ENCODE results near the gene ANXA3. TPM values are rescaled to one million over a fixed set of nuclear protein-coding genes. Genes with fewer than 3 reads are reported as not detected.

Gene ANXA3
- total RNA-seq, 2 experiments from 2014 or later = 0.49 to 1.0 TPM

DNA sequence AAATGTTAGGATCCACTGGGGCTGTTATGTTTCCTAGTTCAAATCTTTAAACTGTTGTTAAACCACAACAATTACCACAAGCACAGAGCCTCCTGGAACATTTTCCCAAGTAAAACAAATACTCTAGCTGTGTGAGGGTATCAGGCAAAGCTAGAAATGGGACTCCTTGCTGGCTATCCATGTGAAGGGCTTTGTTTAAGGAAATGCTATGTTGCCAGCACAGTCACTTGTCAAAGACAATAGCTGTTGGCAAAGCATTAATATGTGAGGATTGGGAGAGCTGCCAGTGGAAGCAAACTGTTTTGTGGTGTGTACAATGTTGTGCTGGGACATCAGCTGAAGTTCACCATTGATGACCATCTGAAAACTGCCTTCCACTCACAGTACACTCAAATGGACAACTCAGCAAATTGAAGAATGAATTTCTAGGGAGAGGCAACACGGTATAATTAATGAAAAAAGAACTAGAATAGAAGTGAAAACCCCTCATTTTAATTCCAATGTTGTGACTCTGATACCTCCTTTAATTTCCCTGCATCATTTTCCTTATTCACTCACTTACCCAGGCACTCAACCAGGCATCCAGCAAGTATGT lies 100.8 kb downstream of the ANXA3 start:
- H3K27me3 Mint-ChIP-seq = peaks cover 2% of the 10 kb centered on the region
- H3K27ac Mint-ChIP-seq = no peak overlapping the region
- peaks cover 16% of the 10 kb centered on the region for H3K4me1 Mint-ChIP-seq
- ATAC-seq (no peak), DNase-seq (no peak)
- ChIA-PET CTCF (interaction anchor here (0.5 to 1.5 kb wide), 3 partner anchors 14 to 1074 kb away, joined by 3 read pairs; no protein-coding TSS in a partner anchor), POLR2A (interaction anchor here (0.6 kb wide), 1 partner anchor 36 kb away, joined by 3 read pairs; no protein-coding TSS in a partner anchor)
- H3K9me3 Mint-ChIP-seq (ENCODE audit: low read depth) = no peaks in the 10 kb centered on the region
- no peaks in the 10 kb centered on the region for H3K36me3 Mint-ChIP-seq (ENCODE audit: low read depth)
- H3K4me3 Mint-ChIP-seq = no peak overlapping the region
- intact Hi-C loops (cut with DNase I, micrococcal nuclease) = loop anchor here in 1 of 2 experiments (10.0 kb wide), 1 partner anchor 1182 kb away; no protein-coding TSS in a partner anchor

DNA sequence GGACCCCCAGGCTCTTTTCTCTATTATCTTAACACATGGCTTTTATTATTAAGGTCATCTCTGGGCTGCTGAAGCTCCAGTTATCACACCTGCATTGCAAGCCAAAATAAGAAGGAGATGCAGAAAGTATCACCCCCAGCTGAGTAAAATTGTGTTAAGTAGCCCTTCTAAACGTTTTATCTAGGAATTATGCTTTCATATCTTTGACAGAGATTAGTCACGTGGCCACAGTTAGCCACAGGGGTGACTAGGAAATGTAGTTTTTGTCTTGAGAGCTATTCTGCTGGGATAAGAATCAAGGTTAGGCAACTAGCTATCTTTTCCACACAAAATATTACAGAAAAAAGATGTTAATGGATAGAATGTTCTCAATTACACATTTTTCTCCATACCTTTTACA lies 102.1 kb downstream of the ANXA3 start:
- ATAC-seq (no peak), DNase-seq (peak; percentile 8)
- ChIA-PET POLR2A (no interaction called here), CTCF (interaction anchor here (0.6 to 0.9 kb wide), 3 partner anchors 8 to 105 kb away, joined by 3 to 4 read pairs (median 3); no protein-coding TSS in a partner anchor)
- Mint-ChIP-seq H3K9me3 (ENCODE audit: low read depth) (no peaks in the 10 kb centered on the region), H3K27ac (no peak overlapping the region), H3K4me3 (no peak overlapping the region), H3K36me3 (ENCODE audit: low read depth) (no peaks in the 10 kb centered on the region), H3K4me1 (peaks cover 26% of the 10 kb centered on the region), H3K27me3 (peaks cover 2% of the 10 kb centered on the region)
- intact Hi-C loops (cut with DNase I, micrococcal nuclease) = loop anchor here in 1 of 2 experiments (10.0 kb wide), 1 partner anchor 1181 kb away; no protein-coding TSS in a partner anchor

DNA sequence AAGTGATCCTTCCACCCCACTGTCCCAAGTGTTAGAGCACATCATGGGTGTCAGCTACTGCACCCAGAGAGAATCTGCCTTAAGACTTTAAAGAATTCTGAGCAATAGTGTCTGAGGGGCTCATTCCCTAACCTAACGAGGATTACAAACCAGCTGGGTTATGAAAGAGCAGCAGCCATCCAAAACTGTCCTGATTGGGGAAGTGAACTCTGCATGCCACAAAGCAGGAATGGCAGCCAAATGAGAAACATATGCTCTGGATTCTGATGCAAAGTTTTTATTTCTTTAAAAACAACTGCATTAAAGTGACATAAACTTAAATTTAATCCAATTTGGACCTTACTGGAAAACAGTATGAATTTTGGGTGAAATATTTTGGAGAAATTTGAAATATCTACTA lies 103.2 kb downstream of the ANXA3 start:
- no peaks in the 10 kb centered on the region for H3K36me3 Mint-ChIP-seq (ENCODE audit: low read depth)
- no peaks in the 10 kb centered on the region for H3K9me3 Mint-ChIP-seq (ENCODE audit: low read depth)
- intact Hi-C loops (cut with DNase I, micrococcal nuclease) = loop anchor here (5.0 to 10.0 kb wide), 6 partner anchors 43 to 1402 kb away; partner anchors contain the start of genes ANXA3 (in 1 of the 2) and PAQR3 (in 1 of the 2)
- no peak overlapping the region for H3K4me3 Mint-ChIP-seq
- DNase-seq (no peak), ATAC-seq (no peak)
- ChIA-PET CTCF (no interaction called here), POLR2A (no interaction called here)
- H3K4me1 Mint-ChIP-seq = peaks cover 33% of the 10 kb centered on the region
- H3K27ac Mint-ChIP-seq = no peak overlapping the region
- peaks cover 2% of the 10 kb centered on the region for H3K27me3 Mint-ChIP-seq

DNA sequence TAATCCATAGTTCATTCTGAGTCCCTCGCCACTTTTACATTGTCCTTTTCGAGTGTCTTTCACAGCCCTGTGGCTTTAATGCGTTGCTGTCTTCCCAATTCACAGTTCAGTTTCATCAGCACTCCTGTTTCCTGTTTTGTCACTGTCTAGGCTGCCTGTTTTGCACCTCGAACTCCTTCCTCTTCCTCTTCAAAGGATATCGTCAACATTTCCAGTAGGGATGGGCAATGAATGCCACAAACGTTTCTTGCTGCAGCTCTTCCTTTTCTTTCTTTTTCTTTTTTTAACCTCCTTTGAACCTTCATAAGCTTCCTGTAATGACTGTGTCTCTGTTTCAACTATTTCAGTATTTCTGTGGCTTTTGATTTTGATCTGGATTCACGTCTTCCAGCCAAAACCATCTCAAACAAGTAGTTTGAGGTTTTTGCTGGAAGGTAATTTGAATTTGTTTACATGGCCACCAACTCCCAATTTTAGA lies 105.4 kb downstream of the ANXA3 start:
- H3K4me3 Mint-ChIP-seq = peak overlapping the region; percentile 37
- intact Hi-C loops (cut with DNase I, micrococcal nuclease) = loop anchor here (1.0 to 10.0 kb wide), 9 partner anchors 45 to 1400 kb away; partner anchors contain the start of genes ANXA3 (in 1 of the 2) and PAQR3 (in 1 of the 2)
- H3K4me1 Mint-ChIP-seq = peaks cover 38% of the 10 kb centered on the region
- ATAC-seq (peak; percentile 44), DNase-seq (peak; percentile 26)
- H3K36me3 Mint-ChIP-seq (ENCODE audit: low read depth) = no peaks in the 10 kb centered on the region
- CTCF ChIA-PET = no interaction called here
- peak overlapping the region; percentile 79 for H3K27ac Mint-ChIP-seq
- no peaks in the 10 kb centered on the region for H3K9me3 Mint-ChIP-seq (ENCODE audit: low read depth)
- H3K27me3 Mint-ChIP-seq = peaks cover 2% of the 10 kb centered on the region
- POLR2A ChIA-PET = no interaction called here

DNA sequence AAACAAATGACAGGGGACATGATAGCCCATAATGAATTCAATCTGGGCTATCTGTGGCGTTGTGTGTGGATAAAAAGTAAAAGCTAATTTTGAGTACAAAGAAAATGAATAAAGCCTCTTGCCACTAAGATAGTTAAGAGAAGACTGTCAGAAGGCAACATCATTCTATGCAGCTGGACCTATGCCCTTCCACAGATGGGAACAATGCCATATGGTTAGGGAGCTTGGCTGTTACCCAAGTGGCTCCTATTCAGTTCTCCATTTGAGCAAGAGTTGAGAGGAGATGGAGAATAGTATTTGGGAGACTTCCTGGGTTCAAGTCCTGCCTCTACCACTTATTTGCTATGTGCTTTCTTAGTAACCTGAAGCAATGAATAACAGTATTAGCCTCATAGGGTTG lies 107.7 kb downstream of the ANXA3 start:
- Mint-ChIP-seq H3K4me1 (peaks cover 40% of the 10 kb centered on the region), H3K36me3 (ENCODE audit: low read depth) (no peaks in the 10 kb centered on the region), H3K27ac (no peak overlapping the region), H3K9me3 (ENCODE audit: low read depth) (no peaks in the 10 kb centered on the region), H3K4me3 (no peak overlapping the region), H3K27me3 (peaks cover 2% of the 10 kb centered on the region)
- ATAC-seq (no peak), DNase-seq (no peak)
- intact Hi-C loops (cut with DNase I, micrococcal nuclease) = loop anchor here (2.0 to 10.0 kb wide), 8 partner anchors 47 to 1398 kb away; partner anchors contain the start of genes PAQR3 (in 2 of the 2) and ANXA3 (in 1 of the 2)
- POLR2A ChIA-PET = no interaction called here
- CTCF ChIA-PET = interaction anchor here (0.9 to 1.1 kb wide), 3 partner anchors 14 to 205 kb away, joined by 3 read pairs; no protein-coding TSS in a partner anchor

DNA sequence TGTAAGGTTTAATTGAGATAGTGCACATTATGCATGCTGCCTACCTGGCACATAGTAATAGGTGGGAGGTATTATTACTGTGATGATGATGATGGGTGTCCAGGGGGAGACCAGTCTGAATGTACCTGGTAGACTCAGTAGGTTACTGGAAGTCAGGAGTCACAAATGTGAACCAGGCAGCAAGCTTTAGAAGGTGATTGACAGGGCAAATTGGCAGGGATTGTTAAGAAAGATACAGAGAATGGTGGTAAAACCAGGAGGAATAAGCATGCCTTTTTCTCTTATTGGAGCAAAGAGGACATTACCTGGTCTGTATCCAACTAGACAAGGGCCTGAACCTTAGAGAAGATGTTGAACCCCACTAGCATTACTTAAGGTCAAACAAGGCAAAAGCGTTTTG lies 108.1 kb downstream of the ANXA3 start:
- DNase-seq (no peak), ATAC-seq (no peak)
- Mint-ChIP-seq H3K4me3 (no peak overlapping the region), H3K9me3 (ENCODE audit: low read depth) (no peaks in the 10 kb centered on the region), H3K36me3 (ENCODE audit: low read depth) (no peaks in the 10 kb centered on the region), H3K27ac (no peak overlapping the region), H3K27me3 (peaks cover 2% of the 10 kb centered on the region), H3K4me1 (peaks cover 40% of the 10 kb centered on the region)
- CTCF ChIA-PET = no interaction called here
- POLR2A ChIA-PET = no interaction called here
- intact Hi-C loops (cut with DNase I, micrococcal nuclease) = loop anchor here (2.0 to 10.0 kb wide), 8 partner anchors 47 to 1398 kb away; partner anchors contain the start of genes PAQR3 (in 2 of the 2) and ANXA3 (in 1 of the 2)

Other genes starting within 250 kb of the ANXA3 start
- gene BMP2K, start 224.6 kb downstream of the ANXA3 start, total RNA-seq = 10 to 100 TPM; 10.6 to 14.5 TPM

All from activated CD4-positive, alpha-beta T cell treated with anti-CD3 and anti-CD28 coated beads for 36 hours (primary cell).